Measurements from ENCODE around the gene NRAP.

DNA sequence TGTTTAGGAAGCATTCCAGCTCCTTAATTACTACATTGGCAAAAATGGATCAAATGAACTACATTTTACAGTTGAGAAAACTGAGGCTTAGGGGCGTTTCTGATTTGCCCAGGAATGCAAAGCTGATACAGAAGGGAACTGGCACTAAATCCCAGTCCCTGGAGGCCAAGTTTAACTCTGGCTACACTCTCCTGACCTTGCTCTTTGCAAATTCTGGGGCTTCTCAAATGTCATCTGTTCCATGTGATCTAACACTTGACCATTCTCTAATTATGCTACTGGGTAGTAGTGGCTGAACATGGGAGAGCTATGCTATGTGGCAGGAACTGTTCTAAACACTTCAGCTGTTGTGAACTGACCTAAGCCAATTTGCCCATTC is 122.3 kb downstream of the NRAP start:
- TF ChIP-seq, protein P1, sequence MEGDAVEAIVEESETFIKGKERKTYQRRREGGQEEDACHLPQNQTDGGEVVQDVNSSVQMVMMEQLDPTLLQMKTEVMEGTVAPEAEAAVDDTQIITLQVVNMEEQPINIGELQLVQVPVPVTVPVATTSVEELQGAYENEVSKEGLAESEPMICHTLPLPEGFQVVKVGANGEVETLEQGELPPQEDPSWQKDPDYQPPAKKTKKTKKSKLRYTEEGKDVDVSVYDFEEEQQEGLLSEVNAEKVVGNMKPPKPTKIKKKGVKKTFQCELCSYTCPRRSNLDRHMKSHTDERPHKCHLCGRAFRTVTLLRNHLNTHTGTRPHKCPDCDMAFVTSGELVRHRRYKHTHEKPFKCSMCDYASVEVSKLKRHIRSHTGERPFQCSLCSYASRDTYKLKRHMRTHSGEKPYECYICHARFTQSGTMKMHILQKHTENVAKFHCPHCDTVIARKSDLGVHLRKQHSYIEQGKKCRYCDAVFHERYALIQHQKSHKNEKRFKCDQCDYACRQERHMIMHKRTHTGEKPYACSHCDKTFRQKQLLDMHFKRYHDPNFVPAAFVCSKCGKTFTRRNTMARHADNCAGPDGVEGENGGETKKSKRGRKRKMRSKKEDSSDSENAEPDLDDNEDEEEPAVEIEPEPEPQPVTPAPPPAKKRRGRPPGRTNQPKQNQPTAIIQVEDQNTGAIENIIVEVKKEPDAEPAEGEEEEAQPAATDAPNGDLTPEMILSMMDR (IDR thresholded peaks at IDR 0.05; ENCODE audit: extremely low read depth in 1 of 2, insufficient read depth in 1 of 2, low read depth in 1 of 2, low read length in 2 of 2) = no peak
- TF ChIP-seq, protein P2, sequence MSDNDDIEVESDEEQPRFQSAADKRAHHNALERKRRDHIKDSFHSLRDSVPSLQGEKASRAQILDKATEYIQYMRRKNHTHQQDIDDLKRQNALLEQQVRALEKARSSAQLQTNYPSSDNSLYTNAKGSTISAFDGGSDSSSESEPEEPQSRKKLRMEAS (IDR thresholded peaks at IDR 0.05; ENCODE audit: insufficient read depth, insufficient read length) = no peak
- TF ChIP-seq JUN (IDR thresholded peaks at IDR 0.05; ENCODE audit: borderline replicate concordance, insufficient read depth, insufficient read length, low read depth) (no peak), POLR2A (IDR thresholded peaks at IDR 0.05; ENCODE audit: low read depth, low read length) (no peak), POLR2AphosphoS5 (IDR thresholded peaks at IDR 0.05; ENCODE audit: insufficient read depth, low read depth, low read length) (no peak), GATA2 (IDR thresholded peaks at IDR 0.05; ENCODE audit: insufficient read depth, insufficient read length, low read depth, low read length) (no peak)

Data from endothelial cell of umbilical vein (primary cell).